Loucy (cell line): ENCODE data around the gene RPN2.

Experiments used
- H2AFZ ChIP-seq: fragments of 200-600 bp; sonication (generic); 2 replicates; pipeline ENCODE4 v1.6.0; 2016; ENCODE audit warnings: antibody characterized with exemption, mild to moderate bottlenecking, low read length, moderate library complexity
- H3F3A ChIP-seq: fragments of 200-600 bp; 2 replicates; pipeline ENCODE4 v1.6.0; 2016; ENCODE audit warnings: antibody characterized with exemption, low read depth, mild to moderate bottlenecking
- H3K27me3 ChIP-seq: fragments of 200-600 bp; sonication (generic); 2 replicates; pipeline ENCODE4 v1.6.1; 2014; ENCODE audit warnings: low read length, mild to moderate bottlenecking; ENCODE audit not compliant: insufficient read depth, poor library complexity, severe bottlenecking
- H3K36me3 ChIP-seq: fragments of 200-600 bp; sonication (generic); 2 replicates; pipeline ENCODE4 v1.6.1; 2016; ENCODE audit warnings: low read length; ENCODE audit not compliant: insufficient read depth
- H3K4me1 ChIP-seq: fragments of 200-600 bp; sonication (generic); 2 replicates; pipeline ENCODE4 v1.5.1; 2014; ENCODE audit warnings: low read length, mild to moderate bottlenecking; ENCODE audit not compliant: insufficient read depth, poor library complexity, severe bottlenecking
- H3K4me2 ChIP-seq: fragments of 200-600 bp; sonication (generic); 2 replicates; pipeline ENCODE4 v1.6.0; 2014; ENCODE audit warnings: antibody characterized with exemption, low read length, low read depth, mild to moderate bottlenecking; ENCODE audit not compliant: poor library complexity, severe bottlenecking
- H3K4me3 ChIP-seq: fragments of 200-600 bp; sonication (generic); 2 replicates; pipeline ENCODE4 v1.5.1; 2014; ENCODE audit warnings: low read length, mild to moderate bottlenecking, mixed read lengths; ENCODE audit not compliant: poor library complexity, severe bottlenecking
- H3K79me2 ChIP-seq: fragments of 200-600 bp; sonication (generic); 2 replicates; pipeline ENCODE4 v1.6.1; 2014; ENCODE audit warnings: low read length; ENCODE audit not compliant: insufficient read depth
- H3K9ac ChIP-seq: fragments of 200-600 bp; sonication (generic); 2 replicates; pipeline ENCODE4 v1.6.0; 2014; ENCODE audit warnings: mild to moderate bottlenecking, low read depth, low read length, moderate library complexity; ENCODE audit not compliant: poor library complexity, severe bottlenecking
- H3K9me2 ChIP-seq: fragments of 200-600 bp; sonication (generic); replicated peaks from 2 replicates; pipeline ENCODE4 v1.6.1; 2016; ENCODE audit warnings: low read depth, low read length, mixed read lengths
- H3K9me3 ChIP-seq: fragments of 200-600 bp; sonication (generic); 2 replicates; pipeline ENCODE4 v1.6.1; 2014; ENCODE audit warnings: mild to moderate bottlenecking, antibody characterized with exemption, low read length, low read depth; ENCODE audit not compliant: insufficient read depth
- H4K20me1 ChIP-seq: fragments of 200-600 bp; sonication (generic); 2 replicates; pipeline ENCODE4 v1.6.0; 2014; ENCODE audit warnings: antibody characterized with exemption, low read length, mild to moderate bottlenecking; ENCODE audit not compliant: insufficient read depth, poor library complexity, severe bottlenecking
- EZH2phosphoT487 ChIP-seq: fragments of 200-600 bp; IDR thresholded peaks from 2 replicates; pipeline ENCODE4 v1.6.1; 2018; ENCODE audit warnings: antibody characterized with exemption, mild to moderate bottlenecking, moderate library complexity, borderline replicate concordance
- TF ChIP-seq, protein P1 (sequence below): fragments of 200-600 bp; sonication (generic); conservative IDR thresholded peaks from 2 replicates; pipeline ENCODE4 v1.5.1; 2014; ENCODE audit warnings: mild to moderate bottlenecking, antibody characterized with exemption, low read length

The RPN2 gene

DNA sequence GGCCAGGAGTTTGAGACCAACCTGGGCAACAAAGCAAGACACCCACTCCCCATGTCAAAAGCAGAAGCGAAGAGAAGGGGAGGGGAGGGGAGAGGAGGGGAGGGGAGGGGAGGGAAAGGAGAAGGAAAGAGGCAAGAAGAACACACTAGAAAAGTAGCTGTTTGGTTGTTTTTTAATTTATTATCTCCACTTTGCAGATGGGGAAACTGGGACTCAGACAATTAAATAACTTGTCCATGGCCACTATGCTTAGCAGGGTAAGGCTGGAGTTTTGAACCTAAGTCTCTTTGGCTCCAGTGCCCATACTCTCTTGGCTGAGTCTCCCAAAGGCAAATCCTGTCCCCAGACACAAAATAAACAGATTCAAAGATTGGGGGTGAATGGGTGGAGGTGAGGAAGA lies 94.9 kb downstream of the RPN2 start:
- no peak overlapping the region for H3K4me3 ChIP-seq
- TF ChIP-seq, protein P1, sequence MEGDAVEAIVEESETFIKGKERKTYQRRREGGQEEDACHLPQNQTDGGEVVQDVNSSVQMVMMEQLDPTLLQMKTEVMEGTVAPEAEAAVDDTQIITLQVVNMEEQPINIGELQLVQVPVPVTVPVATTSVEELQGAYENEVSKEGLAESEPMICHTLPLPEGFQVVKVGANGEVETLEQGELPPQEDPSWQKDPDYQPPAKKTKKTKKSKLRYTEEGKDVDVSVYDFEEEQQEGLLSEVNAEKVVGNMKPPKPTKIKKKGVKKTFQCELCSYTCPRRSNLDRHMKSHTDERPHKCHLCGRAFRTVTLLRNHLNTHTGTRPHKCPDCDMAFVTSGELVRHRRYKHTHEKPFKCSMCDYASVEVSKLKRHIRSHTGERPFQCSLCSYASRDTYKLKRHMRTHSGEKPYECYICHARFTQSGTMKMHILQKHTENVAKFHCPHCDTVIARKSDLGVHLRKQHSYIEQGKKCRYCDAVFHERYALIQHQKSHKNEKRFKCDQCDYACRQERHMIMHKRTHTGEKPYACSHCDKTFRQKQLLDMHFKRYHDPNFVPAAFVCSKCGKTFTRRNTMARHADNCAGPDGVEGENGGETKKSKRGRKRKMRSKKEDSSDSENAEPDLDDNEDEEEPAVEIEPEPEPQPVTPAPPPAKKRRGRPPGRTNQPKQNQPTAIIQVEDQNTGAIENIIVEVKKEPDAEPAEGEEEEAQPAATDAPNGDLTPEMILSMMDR, result no peak
- no peak for TF ChIP-seq EZH2phosphoT487
- no peaks in the 10 kb centered on the region for H3K79me2 ChIP-seq
- H4K20me1 ChIP-seq, result no peaks in the 10 kb centered on the region
- no peak overlapping the region for H3K9ac ChIP-seq
- no peak overlapping the region for H2AFZ ChIP-seq
- H3K9me2 ChIP-seq, result no peaks in the 10 kb centered on the region
- H3K9me3 ChIP-seq, result no peaks in the 10 kb centered on the region
- no peaks in the 10 kb centered on the region for H3K27me3 ChIP-seq
- H3K4me1 ChIP-seq, result peaks cover 11% of the 10 kb centered on the region
- no peak overlapping the region for H3K4me2 ChIP-seq
- H3F3A ChIP-seq, result no peaks in the 10 kb centered on the region
- no peaks in the 10 kb centered on the region for H3K36me3 ChIP-seq

DNA sequence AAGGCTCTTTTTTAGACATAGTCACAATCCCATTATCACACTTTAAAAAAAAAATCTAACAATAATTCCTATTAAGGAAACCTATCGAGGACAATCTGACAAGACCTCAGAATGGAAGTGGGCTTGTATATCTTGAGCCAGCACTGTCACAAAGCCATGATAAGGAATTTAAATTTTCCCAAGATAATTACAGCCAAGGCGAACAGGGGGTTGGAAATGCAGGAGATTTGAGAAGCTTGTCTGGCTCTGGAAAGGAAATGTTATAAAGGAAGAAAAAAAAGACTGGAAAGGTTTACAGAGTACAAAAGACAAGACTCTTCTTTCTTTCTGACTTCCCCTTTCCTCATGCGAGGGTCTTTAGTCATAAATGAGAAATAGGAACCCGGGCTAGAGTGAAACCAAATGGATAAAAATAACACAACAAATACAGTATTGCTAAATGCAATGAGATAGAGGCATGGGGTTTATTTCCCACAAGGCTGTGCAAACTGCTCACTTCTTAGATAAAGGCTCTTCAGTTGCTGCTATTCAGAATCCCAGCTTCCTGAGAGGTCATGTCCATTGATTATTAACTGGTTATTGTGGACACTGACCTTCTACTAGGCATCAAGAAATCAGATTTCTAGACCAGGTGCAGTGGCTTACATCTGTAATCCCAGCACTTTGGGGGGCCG lies 95.9 kb downstream of the RPN2 start:
- H3F3A ChIP-seq, result no peaks in the 10 kb centered on the region
- H3K9ac ChIP-seq, result no peak overlapping the region
- TF ChIP-seq EZH2phosphoT487, result no peak
- H3K4me1 ChIP-seq, result peaks cover 9% of the 10 kb centered on the region
- no peaks in the 10 kb centered on the region for H3K9me2 ChIP-seq
- H4K20me1 ChIP-seq, result no peaks in the 10 kb centered on the region
- no peak overlapping the region for H2AFZ ChIP-seq
- H3K79me2 ChIP-seq, result no peaks in the 10 kb centered on the region
- H3K36me3 ChIP-seq, result no peaks in the 10 kb centered on the region
- no peaks in the 10 kb centered on the region for H3K9me3 ChIP-seq
- H3K27me3 ChIP-seq, result no peaks in the 10 kb centered on the region
- no peak overlapping the region for H3K4me2 ChIP-seq
- no peak overlapping the region for H3K4me3 ChIP-seq

DNA sequence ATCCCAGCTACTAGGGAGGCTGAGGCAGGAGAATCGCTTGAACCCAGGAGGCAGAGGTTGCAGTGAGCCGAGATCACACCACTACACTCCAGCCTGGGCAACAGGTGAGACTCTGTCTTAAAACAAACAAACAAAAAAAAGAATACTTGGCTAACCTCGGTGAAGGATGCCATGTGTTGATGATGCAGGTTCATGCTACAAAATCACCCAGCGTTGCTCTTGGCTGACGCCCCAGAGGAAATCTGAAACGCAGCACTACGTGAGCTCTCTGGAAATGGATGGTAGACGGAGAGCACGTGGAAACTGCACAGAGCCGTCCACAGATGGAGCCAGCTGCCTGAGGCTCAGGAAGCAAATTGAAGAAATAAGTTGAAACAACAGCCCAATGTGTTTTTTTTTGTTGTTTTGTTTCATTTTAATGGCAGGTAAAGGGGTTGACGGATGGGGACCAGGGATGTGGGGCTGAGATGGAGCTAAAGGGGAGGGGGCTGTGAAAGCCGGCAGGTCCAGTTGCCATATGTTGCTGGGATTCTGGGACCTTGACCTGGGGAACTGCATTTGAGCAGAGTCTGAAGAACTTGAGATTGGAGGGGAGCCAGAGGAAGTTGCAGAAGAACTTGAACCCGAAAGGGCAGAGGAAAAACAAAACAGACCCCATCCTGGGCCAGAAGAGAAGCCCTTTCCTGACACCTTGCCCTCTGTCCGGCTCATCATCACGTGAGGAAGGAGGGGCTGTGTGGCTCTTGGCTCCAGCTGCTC lies 97.5 kb downstream of the RPN2 start:
- H3K9ac ChIP-seq, result no peak overlapping the region
- no peaks in the 10 kb centered on the region for H3K27me3 ChIP-seq
- H3F3A ChIP-seq, result no peaks in the 10 kb centered on the region
- no peaks in the 10 kb centered on the region for H3K36me3 ChIP-seq
- no peaks in the 10 kb centered on the region for H3K4me1 ChIP-seq
- H3K4me3 ChIP-seq, result no peak overlapping the region
- TF ChIP-seq, protein P1, result peak; percentile 39
- no peak for TF ChIP-seq EZH2phosphoT487
- no peak overlapping the region for H3K4me2 ChIP-seq
- H4K20me1 ChIP-seq, result no peaks in the 10 kb centered on the region
- no peaks in the 10 kb centered on the region for H3K9me2 ChIP-seq
- no peaks in the 10 kb centered on the region for H3K79me2 ChIP-seq
- no peaks in the 10 kb centered on the region for H3K9me3 ChIP-seq
- peak overlapping the region; percentile 21; the same call in 1 of the 2 replicates for H2AFZ ChIP-seq
